Skeletal muscle satellite cell (primary cell): ENCODE data around the gene DGKQ.
A peak's percentile ranks its signal among the peaks of the same experiment; 100 is the strongest.

ENCODE experiments used
- H3K27me3 ChIP-seq: 2 replicates; pipeline ENCODE4 v1.7.0; 2013; ENCODE audit warnings: low read length; ENCODE audit not compliant: control insufficient read depth, insufficient read depth
- H3K36me3 ChIP-seq: 2 replicates; pipeline ENCODE4 v1.7.0; 2013; ENCODE audit warnings: mild to moderate bottlenecking, control low read depth, low read length; ENCODE audit not compliant: insufficient read depth
- H3K4me1 ChIP-seq: 2 replicates; pipeline ENCODE4 v1.7.0; 2013; ENCODE audit warnings: low read length; ENCODE audit not compliant: control insufficient read depth, insufficient read depth
- H3K4me2 ChIP-seq: 2 replicates; pipeline ENCODE4 v1.7.0; 2013; ENCODE audit warnings: mild to moderate bottlenecking, low read length
- H3K4me3 ChIP-seq: 2 replicates; pipeline ENCODE4 v1.7.0; 2013; ENCODE audit warnings: low read length
- H3K9ac ChIP-seq: 2 replicates; pipeline ENCODE4 v1.7.0; 2013; ENCODE audit warnings: mild to moderate bottlenecking, low read depth, low read length, moderate library complexity
- H3K9me3 ChIP-seq: replicated peaks from 2 replicates; pipeline ENCODE4 v1.7.0; 2013; ENCODE audit warnings: mild to moderate bottlenecking, control low read depth, low read length

Gene DGKQ

DNA sequence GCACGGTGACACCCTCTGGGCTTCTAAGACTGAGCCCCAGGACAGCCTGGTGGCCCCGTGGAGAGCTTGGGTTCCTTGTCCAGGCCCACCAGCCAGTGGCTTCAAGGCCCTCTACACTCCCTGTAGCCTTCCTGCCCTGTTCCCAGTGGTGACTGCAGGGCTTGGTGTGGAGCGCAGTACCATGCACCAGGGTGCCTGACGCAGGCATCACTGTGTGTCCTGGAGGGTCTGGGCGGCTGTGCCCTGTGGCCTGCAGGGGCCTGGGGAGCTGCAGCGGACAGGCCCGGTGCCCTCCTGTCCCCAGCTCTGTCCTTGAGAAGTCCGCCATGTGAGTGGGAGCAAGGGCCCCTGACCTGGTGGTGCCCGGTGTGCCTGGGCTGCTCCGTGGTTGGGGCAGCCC, 42.4 kb upstream of the DGKQ start:
- Histone ChIP-seq H3K4me1 (peaks cover 4% of the 10 kb centered on the region), H3K9me3 (no peaks in the 10 kb centered on the region), H3K9ac (no peak overlapping the region), H3K27me3 (no peaks in the 10 kb centered on the region), H3K4me3 (no peak overlapping the region), H3K4me2 (no peak overlapping the region), H3K36me3 (peaks cover 6% of the 10 kb centered on the region)

DNA sequence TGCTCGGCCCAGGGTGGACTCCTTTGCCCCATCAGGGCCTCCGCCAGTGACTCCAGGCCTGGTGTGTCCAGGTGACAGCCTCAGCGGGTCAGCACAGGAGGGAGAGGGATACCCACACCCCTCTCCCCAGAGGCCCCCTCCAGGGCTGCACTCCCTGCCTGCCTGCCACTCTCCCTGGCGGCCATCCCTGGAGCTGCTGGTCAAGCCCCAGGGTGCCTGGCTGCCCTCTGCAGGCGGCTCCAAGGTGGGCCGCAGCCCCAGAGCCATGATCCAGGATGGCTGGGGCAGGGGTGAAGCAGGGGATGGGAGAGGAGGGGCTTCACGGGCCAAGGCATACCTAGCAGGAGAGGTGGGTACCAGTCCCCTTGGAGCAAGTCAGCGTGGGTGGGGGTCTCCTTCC, 41.8 kb upstream of the DGKQ start:
- Histone ChIP-seq H3K9ac (no peak overlapping the region), H3K4me2 (no peak overlapping the region), H3K4me3 (no peak overlapping the region), H3K27me3 (no peaks in the 10 kb centered on the region), H3K4me1 (peaks cover 9% of the 10 kb centered on the region), H3K9me3 (no peaks in the 10 kb centered on the region), H3K36me3 (peaks cover 6% of the 10 kb centered on the region)

DNA sequence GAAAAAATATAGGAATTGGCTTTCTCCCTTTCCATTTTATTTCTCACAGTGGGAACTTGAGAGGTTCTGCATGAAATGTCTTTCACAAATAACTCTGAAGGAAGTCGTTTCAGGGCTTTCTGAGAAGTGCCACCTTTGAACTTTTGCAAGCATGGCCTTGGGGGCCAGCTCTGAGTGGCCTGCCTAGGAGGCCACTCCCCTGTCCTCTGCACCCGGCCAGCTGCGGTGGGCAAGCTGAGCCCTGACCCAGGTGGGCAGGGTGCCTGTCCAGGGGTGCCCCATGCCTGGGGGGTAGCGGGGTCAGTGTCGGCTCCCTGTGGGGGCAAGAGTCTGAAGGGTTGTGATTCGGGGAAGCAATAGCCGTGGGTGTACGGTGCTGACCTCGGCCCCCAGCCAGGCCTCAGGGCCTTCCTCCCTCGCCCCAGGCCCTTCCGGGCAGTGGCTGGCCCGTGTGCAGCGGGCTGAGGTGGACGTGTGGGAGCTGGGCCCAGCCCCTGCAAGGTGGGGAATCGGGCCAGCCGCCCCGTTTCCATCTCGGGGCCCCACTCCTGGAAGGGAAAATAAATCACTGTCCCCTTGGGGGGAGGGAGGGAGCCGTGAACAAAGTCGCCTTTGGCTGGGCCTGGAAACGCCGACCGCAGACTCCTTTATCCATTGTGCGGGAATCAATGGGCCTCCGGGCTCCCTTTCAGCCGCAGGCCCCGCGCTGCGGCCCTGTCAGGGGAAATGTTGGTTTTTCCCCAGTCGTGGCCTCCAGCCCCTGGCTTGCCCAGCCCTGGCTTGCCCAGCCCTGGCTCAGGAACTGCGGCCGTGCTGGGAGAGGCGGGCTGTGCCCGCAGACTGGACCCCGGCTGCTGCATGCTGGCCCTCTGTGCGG, 41.2 kb upstream of the DGKQ start:
- no peak overlapping the region for H3K9ac ChIP-seq
- no peak overlapping the region for H3K4me2 ChIP-seq
- no peaks in the 10 kb centered on the region for H3K27me3 ChIP-seq
- H3K9me3 ChIP-seq: no peaks in the 10 kb centered on the region
- H3K4me3 ChIP-seq: no peak overlapping the region
- peaks cover 6% of the 10 kb centered on the region for H3K36me3 ChIP-seq
- peaks cover 13% of the 10 kb centered on the region for H3K4me1 ChIP-seq

DNA sequence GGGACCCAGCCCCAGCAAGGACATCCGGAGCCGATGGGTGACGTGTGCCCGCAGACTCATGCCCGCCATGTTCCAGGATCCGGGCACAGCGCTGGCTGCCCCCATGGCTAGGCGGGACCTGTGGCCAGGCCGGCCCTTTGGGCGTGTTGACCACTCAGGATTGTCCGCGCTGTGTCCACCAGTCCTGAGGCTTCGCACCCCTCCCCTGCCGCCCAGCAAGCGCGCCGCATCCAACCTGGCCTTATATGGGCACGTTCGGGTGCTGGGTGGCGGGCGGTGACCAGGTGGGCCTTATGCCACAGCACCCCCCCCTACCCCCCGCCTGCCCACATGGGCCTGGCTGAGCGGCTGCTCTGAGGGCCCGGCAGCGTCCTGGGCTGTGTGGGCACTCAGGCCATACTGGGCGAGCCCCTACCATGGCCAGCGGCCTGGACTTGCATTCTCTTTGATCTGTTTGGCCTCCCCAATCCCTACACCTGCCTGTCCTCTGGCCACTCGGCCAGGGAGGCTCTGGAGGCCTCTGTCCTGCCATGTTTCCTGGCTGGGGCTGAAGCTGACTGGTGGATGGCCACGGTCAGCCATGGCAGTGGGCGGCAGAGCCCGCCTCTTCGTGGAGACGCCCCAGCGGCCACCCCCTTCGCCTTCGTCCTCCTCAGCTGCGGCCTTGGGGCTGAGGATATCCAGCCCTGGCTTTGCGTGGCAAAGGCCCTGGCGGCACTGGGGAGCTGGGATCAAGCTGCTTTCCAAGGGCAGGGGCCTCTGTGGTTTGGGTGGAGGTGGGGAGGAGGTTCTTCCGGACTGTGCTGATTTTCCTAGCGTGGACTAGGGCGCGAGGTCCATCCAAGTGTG, 40.1 kb upstream of the DGKQ start:
- Histone ChIP-seq H3K27me3 (peaks cover 8% of the 10 kb centered on the region), H3K4me1 (peaks cover 21% of the 10 kb centered on the region), H3K4me3 (no peak overlapping the region), H3K4me2 (no peak overlapping the region), H3K9me3 (no peaks in the 10 kb centered on the region), H3K36me3 (peaks cover 6% of the 10 kb centered on the region), H3K9ac (no peak overlapping the region)

DNA sequence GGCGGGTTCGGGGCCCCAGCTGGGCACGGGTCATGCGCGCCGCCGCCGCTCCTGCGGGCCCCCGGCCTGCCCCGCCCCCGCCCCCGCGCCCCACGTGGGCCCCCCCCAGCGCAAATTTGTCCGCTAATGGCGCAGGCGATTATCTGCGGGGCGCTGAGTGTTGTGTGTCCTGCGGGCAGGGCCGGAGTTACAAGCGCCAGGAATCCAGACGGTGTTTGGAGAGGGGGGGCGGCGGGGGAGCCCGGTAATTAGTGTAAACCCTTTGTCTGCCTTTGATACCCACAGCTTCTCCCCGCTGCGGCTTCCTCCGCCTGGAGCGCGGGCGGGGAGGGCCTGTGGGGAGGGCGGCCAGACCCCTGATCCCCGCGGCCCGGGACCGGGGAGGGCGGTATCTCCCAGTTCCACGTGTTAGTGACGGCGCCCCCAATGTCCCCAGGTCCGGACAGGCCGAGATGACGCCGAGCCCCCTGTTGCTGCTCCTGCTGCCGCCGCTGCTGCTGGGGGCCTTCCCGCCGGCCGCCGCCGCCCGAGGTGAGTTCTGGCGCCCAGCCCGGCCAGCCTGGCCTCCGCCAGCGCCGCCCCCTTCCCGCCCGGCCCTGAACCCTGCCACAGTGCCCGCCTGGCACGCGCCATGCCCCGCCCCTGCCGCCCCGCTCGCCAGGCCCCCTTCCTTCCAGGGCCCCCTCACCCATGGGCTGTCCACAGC, 38.8 kb upstream of the DGKQ start:
- H3K36me3 ChIP-seq: peaks cover 6% of the 10 kb centered on the region
- H3K27me3 ChIP-seq: peaks cover 21% of the 10 kb centered on the region
- peak overlapping the region; percentile 53 for H3K9ac ChIP-seq
- peaks cover 21% of the 10 kb centered on the region for H3K4me1 ChIP-seq
- no peaks in the 10 kb centered on the region for H3K9me3 ChIP-seq
- peak overlapping the region; percentile 71 for H3K4me3 ChIP-seq
- peak overlapping the region; percentile 82 for H3K4me2 ChIP-seq

DNA sequence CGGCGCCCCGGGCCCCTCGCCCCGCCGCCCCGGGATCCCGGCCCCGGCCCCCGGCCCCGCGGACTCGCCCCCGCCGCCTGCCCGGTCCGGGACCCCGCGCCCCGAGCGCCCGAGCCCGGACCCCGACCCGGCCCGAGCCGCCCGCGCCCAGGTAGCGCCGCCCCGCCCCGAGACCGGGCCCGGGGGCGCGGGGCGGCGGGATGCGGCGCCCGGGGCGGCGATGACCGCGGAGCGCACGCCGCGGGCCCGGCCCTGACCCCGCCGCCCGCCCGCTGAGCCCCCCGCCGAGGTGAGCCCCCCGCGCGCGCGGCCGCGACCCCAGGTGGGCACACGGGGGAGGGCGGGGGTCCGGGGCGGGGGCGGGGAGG, 38.3 kb upstream of the DGKQ start:
- no peak overlapping the region for H3K9ac ChIP-seq
- H3K4me1 ChIP-seq: peaks cover 21% of the 10 kb centered on the region
- H3K36me3 ChIP-seq: peaks cover 6% of the 10 kb centered on the region
- no peak overlapping the region for H3K4me3 ChIP-seq
- H3K4me2 ChIP-seq: no peak overlapping the region
- peaks cover 24% of the 10 kb centered on the region for H3K27me3 ChIP-seq
- H3K9me3 ChIP-seq: no peaks in the 10 kb centered on the region

DNA sequence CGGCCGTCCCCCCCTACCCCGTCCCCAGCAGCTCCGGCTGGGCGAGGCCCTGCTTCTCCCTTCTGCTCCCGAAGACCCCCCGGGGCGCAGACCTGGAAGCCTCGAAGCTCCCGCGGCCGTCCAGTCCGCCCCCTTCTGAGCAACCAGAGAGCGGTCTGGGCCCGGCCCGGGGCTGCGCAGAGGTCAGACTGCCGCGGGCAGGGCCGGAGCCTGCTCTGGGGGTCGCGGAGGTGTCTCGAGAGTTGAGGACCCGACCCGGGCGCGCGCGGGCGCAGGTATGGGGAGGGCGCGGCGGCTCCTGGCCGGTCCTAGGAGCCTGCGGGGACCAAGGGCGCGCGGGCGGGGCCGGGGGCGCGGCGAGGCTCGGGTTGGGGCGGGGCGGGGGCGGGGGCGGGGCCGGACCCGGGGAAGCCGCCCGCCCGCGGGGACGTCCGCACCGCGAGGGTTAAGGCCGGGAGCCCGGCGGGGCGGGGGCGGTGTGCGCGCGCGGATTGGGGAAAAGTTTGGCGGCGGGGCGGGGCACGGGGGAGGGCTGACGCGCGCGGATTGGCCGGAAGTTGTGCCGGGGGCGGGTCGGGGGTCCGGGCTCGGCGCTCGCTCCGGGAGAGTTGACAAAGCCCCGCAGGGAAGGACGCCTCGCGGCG, 37.8 kb upstream of the DGKQ start, which contains the start of gene FGFRL1:
Gene FGFRL1 (plus strand): TSS at position 605 of the 644 bp plus-strand sequence. CDS start 860 bp downstream, outside the sequence.
- H3K9me3 ChIP-seq: no peaks in the 10 kb centered on the region
- H3K36me3 ChIP-seq: peaks cover 6% of the 10 kb centered on the region
- peaks cover 21% of the 10 kb centered on the region for H3K4me1 ChIP-seq
- peak within 1 kb of the TSS; percentile 53 for H3K9ac ChIP-seq
- H3K27me3 ChIP-seq: peaks cover 24% of the 10 kb centered on the region
- H3K4me2 ChIP-seq: peak within 1 kb of the TSS; percentile 97
- peak within 1 kb of the TSS; percentile 74 for H3K4me3 ChIP-seq

DNA sequence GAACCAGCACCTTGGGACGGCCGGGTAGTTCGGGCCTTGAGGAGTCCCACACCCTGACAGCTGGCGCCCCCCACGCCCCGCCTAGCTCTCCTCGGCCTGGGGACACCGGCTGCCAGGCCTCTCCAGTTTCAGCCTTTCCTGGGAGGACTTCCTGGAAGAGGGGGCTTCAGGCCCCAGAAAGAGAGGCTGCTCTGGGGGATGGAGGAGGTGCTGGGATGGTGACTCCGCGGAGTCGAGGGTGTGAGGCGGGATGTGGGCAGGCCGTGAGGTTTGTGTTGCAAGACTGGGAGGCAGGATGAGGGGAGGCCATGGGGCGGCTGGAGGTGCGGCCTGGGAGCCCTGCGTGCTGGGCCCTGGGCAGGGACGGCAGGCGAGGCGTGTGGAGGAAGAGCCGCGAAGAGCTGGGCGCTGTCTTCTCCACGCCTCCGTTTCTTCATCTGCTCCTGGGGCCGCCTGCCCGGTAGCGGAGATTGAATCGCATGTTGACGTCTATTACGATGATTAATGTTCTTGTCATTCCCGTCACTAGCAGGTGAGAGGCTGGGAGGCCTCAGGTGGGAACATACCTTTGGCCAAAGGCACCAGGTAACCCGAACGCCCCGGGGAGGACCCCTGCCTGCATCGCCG, 37.1 kb upstream of the DGKQ start:
- H3K27me3 ChIP-seq: peaks cover 25% of the 10 kb centered on the region
- peaks cover 21% of the 10 kb centered on the region for H3K4me1 ChIP-seq
- H3K9ac ChIP-seq: no peak overlapping the region
- H3K4me2 ChIP-seq: peak overlapping the region; percentile 97
- no peaks in the 10 kb centered on the region for H3K9me3 ChIP-seq
- peaks cover 6% of the 10 kb centered on the region for H3K36me3 ChIP-seq
- H3K4me3 ChIP-seq: peak overlapping the region; percentile 74

DNA sequence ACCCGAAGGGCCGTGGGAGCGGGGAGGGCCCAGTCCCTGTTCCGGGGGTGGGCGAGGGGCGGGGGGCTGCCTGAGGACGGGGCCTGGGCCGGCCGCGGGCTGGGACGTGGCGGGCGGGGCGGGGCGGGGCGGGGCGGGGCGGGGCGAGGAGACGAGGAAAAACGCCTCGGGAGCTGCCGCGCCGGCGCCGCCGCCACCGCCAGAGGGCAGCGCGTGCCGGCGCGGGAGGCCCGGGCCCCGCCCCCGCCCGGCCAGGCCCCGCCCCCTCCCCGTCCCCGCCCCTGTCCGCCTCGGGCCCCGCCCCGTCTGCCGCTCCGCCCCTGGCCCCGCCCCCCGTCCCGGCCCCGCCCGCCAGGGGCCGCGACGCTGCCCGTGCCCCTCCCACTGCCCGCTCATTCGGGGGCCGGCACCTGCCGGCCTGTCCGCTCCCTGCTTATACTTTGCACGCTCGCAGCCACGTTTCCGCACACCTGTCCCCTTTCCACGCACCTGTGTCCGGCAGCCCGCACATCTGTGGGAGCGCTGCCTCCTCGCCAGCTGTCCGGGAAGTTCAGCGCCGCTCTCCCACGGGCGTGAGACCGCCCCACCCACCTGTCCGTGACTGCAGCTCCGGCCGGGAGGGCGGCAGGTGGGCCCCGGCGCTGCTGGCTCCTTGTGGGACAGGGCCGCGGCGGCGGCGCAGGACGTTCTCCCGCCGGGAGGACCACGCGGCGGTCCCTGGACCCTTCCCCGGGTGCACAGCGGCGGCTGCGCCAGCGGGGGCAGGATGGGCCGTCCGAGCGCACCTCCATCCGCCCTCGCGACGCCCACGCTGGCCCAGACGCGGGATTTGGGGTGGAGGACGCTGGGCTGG, 36.4 kb upstream of the DGKQ start:
- peaks cover 31% of the 10 kb centered on the region for H3K27me3 ChIP-seq
- peak overlapping the region; percentile 97 for H3K4me2 ChIP-seq
- H3K9me3 ChIP-seq: no peaks in the 10 kb centered on the region
- H3K9ac ChIP-seq: peak overlapping the region; percentile 69
- peak overlapping the region; percentile 74 for H3K4me3 ChIP-seq
- peaks cover 6% of the 10 kb centered on the region for H3K36me3 ChIP-seq
- H3K4me1 ChIP-seq: peaks cover 21% of the 10 kb centered on the region
